GM06990 (cell line): ENCODE measurements around the gene PCDH18.

ENCODE experiments used
- DNase-seq: peaks from one replicate; pipeline ENCODE4 v3.0.0-alpha.2; 2011; ENCODE audit not compliant: insufficient read length; ENCODE audit errors: extremely low read depth
- H3K27me3 ChIP-seq: replicated peaks from 2 replicates; pipeline ENCODE4 v1.6.0; 2011; ENCODE audit warnings: low read length; ENCODE audit not compliant: control insufficient read depth, insufficient read depth
- H3K36me3 ChIP-seq: 2 replicates; pipeline ENCODE4 v1.5.1; 2011; ENCODE audit warnings: low read length; ENCODE audit not compliant: control insufficient read depth, insufficient read depth
- H3K4me3 ChIP-seq: replicated peaks from 2 replicates; pipeline ENCODE4 v1.5.1; 2011; ENCODE audit warnings: low read depth, mild to moderate bottlenecking, control low read depth, low read length
- TF ChIP-seq, protein P1 (sequence below): IDR thresholded peaks from 2 replicates; pipeline ENCODE4 v1.5.1; 2011; ENCODE audit warnings: low read length, control low read depth, mild to moderate bottlenecking, inconsistent platforms; ENCODE audit not compliant: insufficient read depth, poor library complexity, severe bottlenecking

Gene PCDH18, protein sequence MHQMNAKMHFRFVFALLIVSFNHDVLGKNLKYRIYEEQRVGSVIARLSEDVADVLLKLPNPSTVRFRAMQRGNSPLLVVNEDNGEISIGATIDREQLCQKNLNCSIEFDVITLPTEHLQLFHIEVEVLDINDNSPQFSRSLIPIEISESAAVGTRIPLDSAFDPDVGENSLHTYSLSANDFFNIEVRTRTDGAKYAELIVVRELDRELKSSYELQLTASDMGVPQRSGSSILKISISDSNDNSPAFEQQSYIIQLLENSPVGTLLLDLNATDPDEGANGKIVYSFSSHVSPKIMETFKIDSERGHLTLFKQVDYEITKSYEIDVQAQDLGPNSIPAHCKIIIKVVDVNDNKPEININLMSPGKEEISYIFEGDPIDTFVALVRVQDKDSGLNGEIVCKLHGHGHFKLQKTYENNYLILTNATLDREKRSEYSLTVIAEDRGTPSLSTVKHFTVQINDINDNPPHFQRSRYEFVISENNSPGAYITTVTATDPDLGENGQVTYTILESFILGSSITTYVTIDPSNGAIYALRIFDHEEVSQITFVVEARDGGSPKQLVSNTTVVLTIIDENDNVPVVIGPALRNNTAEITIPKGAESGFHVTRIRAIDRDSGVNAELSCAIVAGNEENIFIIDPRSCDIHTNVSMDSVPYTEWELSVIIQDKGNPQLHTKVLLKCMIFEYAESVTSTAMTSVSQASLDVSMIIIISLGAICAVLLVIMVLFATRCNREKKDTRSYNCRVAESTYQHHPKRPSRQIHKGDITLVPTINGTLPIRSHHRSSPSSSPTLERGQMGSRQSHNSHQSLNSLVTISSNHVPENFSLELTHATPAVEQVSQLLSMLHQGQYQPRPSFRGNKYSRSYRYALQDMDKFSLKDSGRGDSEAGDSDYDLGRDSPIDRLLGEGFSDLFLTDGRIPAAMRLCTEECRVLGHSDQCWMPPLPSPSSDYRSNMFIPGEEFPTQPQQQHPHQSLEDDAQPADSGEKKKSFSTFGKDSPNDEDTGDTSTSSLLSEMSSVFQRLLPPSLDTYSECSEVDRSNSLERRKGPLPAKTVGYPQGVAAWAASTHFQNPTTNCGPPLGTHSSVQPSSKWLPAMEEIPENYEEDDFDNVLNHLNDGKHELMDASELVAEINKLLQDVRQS

DNA sequence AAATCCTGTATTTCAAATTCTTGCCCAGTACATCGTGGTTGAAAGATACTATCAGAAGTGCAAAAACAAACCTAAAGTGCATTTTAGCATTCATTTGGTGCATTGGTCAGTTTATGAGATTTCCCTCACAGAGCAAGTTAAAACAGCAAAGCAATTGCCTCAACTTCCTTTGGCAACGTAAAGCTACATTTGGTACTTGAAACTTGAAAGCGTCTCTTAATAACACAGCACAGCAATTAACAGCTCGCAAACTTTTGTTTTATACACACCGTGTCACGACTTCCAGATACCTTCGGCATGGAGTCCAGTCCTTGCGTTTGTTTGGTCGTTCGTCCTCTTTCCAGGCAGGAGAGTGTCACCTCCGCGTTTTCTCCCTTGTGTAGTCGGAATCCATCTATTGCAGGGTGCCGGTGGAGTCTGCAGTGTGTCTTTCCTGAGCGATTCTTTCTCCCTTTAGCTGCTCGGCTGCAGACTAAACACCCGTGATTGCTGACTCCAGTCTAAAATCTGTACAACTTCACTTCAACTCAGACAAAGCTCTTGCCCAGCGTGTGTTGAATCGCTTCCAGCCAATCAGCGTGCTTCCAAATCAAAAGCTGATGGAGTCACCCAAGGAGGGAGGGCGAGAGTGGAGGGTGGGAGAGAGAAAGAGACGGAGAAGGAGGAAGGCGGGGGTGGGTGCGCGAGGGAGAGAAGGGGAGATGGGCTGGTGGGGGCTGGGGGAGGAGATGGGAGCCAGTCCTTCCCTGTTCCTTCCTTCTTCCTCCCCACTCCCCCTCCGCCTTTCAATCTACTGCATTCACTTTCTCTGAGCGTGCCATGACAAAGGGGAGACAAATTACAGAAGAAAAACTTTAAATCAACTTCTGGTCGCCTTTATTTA is at the start of gene PCDH18:
Gene PCDH18, minus strand, starts transcription at position 509 of the 883 bp plus-strand sequence. Its CDS starts 406 bp downstream, at position 103.
- no peaks in the 10 kb centered on the region for H3K36me3 ChIP-seq
- DNase-seq = no peak
- TF ChIP-seq, protein P1, sequence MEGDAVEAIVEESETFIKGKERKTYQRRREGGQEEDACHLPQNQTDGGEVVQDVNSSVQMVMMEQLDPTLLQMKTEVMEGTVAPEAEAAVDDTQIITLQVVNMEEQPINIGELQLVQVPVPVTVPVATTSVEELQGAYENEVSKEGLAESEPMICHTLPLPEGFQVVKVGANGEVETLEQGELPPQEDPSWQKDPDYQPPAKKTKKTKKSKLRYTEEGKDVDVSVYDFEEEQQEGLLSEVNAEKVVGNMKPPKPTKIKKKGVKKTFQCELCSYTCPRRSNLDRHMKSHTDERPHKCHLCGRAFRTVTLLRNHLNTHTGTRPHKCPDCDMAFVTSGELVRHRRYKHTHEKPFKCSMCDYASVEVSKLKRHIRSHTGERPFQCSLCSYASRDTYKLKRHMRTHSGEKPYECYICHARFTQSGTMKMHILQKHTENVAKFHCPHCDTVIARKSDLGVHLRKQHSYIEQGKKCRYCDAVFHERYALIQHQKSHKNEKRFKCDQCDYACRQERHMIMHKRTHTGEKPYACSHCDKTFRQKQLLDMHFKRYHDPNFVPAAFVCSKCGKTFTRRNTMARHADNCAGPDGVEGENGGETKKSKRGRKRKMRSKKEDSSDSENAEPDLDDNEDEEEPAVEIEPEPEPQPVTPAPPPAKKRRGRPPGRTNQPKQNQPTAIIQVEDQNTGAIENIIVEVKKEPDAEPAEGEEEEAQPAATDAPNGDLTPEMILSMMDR = no peak
- no peaks in the 10 kb centered on the region for H3K27me3 ChIP-seq
- peak within 1 kb of the TSS; percentile 56 for H3K4me3 ChIP-seq

DNA sequence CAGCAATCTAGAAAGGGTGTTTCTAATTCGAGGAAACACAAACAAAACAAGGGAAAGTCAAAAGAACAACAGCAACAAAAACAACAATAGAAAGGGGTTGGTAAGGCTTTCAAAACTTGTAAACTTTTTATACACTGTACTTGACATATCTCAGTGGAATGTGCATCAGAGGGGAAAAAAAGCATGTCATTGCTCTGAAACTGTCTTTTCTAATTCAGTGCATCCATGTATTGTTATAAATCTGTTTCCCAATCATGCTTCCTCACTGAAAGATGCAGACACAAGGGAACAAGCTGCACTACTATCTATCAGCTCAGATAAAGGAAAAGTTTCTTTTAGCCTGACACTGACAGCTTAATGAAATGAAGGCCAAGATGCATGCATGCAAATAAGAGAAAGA is 44.2 kb upstream of the PCDH18 start:
- Histone ChIP-seq H3K4me3 (no peak overlapping the region), H3K27me3 (no peaks in the 10 kb centered on the region), H3K36me3 (no peaks in the 10 kb centered on the region)
- DNase-seq = no peak
- TF ChIP-seq, protein P1 = no peak

DNA sequence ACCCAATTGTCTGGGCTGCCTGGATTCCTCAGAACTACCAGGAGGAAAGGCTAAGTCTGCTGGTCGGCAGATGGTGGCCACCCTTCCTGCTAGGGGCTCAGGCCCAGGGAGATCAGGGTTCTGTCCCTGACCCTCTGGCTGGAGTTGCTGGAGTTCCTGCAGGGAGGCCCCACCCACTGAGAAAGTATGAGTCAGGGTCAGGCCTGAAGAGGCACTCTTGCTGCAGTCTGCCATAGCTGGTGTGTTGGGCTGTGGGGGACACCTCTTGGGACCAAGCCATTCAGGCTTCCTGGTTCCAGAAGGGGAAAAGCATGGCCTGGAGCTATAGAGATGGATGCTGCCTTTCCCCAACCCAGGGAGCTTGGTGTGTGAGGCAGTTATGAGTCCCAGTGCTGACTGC is 40.4 kb upstream of the PCDH18 start:
- H3K4me3 ChIP-seq = no peak overlapping the region
- DNase-seq = no peak
- TF ChIP-seq, protein P1 = no peak
- H3K27me3 ChIP-seq = no peaks in the 10 kb centered on the region
- no peaks in the 10 kb centered on the region for H3K36me3 ChIP-seq

DNA sequence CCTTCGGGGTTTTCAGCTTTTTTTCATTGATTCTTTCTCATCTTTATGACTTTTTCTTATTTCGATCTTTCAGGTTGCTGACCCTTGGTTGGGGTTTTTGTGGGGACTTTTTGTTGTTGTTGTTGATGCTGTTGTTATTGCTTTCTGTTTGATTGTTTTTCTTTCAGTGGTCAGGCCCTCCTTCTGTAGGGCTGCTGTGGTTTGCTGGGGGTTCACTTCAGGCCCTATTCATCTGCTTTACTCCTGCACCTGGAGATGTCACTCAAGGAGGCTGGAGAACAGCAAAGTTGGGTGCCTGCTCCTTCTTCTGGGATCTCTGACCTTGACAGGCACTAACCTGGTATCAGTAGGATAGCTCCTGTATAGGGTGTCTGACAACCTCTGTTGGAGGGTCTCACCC is 39.9 kb upstream of the PCDH18 start:
- H3K4me3 ChIP-seq = no peak overlapping the region
- H3K27me3 ChIP-seq = no peaks in the 10 kb centered on the region
- TF ChIP-seq, protein P1 = no peak
- H3K36me3 ChIP-seq = no peaks in the 10 kb centered on the region
- no peak for DNase-seq

DNA sequence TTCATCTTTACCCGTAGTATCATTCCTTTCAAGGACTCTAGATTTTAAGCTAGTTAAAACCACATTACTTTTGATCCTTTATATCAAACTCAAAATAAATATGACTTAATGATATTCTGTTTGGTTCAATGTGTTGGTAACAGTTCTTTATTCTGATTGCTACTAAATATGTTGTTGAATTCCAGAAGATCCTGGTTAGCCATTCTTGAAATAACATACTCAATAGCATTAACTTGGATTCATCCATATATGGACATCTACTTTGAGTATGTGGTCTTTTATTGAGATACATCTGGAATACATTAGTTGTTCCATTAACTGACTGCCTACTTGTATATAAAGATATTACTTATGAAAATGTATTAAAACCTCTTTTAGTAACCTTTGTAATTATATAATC is 27.5 kb upstream of the PCDH18 start:
- DNase-seq = no peak
- Histone ChIP-seq H3K4me3 (no peak overlapping the region), H3K36me3 (no peaks in the 10 kb centered on the region), H3K27me3 (no peaks in the 10 kb centered on the region)
- TF ChIP-seq, protein P1 = no peak
